Tongue (tissue), 2 donors: ENCODE data around the gene ERC1. TPM values are rescaled to one million over a fixed set of nuclear protein-coding genes. Genes with fewer than 3 reads are reported as not detected.
"Not testable (repeated sequence)": the region's sequence is repeated elsewhere in the genome, so short reads cannot be mapped to it uniquely, and the experiment has no call there.

Source experiments
- DNase-seq: peaks from one replicate; pipeline ENCODE4 v3.0.0-alpha.2; 2015
- total RNA-seq: library from RNA; depleted of rRNA; stranded (reverse); fragments of >200 nt; gene quantifications from one replicate; pipeline ENCODE4 v1.2.3, GENCODE V29; 2014

The ERC1 gene
- total RNA-seq, 1 donor from 2014 or later, result 95.7 TPM

GRCh38 chr12:1189163-1189562 is 198.1 kb downstream of the ERC1 start:
- DNase-seq, result no peak

- no peak for DNase-seq
Measured at GRCh38 chr12:1195513-1195912, 204.5 kb downstream of the ERC1 start.

- no peak for DNase-seq
Measured at GRCh38 chr12:1197264-1198018, 206.4 kb downstream of the ERC1 start.

GRCh38 chr12:1198854-1199253 is 207.8 kb downstream of the ERC1 start:
- not testable (repeated sequence) for DNase-seq

GRCh38 chr12:1199700-1200099 is 208.7 kb downstream of the ERC1 start:
- DNase-seq, result no peak

- no peak for DNase-seq
Measured at GRCh38 chr12:1201030-1201429, 210.0 kb downstream of the ERC1 start.

- DNase-seq, result no peak
Measured at GRCh38 chr12:1201886-1202285, 210.9 kb downstream of the ERC1 start.

GRCh38 chr12:1203735-1204019 is 212.7 kb downstream of the ERC1 start:
- DNase-seq, result no peak

GRCh38 chr12:1204581-1205121 is 213.6 kb downstream of the ERC1 start:
- no peak for DNase-seq

- no peak for DNase-seq
Measured at GRCh38 chr12:1205512-1206060, 214.6 kb downstream of the ERC1 start.

GRCh38 chr12:1206118-1206734 is 215.2 kb downstream of the ERC1 start:
- DNase-seq, result no peak

- DNase-seq, result no peak
Measured at GRCh38 chr12:1207276-1207675, 216.3 kb downstream of the ERC1 start.

GRCh38 chr12:1208719-1209118 is 217.7 kb downstream of the ERC1 start:
- DNase-seq, result not testable (repeated sequence)

- no peak for DNase-seq
Measured at GRCh38 chr12:1212526-1212925, 221.5 kb downstream of the ERC1 start.

- no peak for DNase-seq
Measured at GRCh38 chr12:1213205-1213604, 222.2 kb downstream of the ERC1 start.

GRCh38 chr12:1213618-1214205 is 222.7 kb downstream of the ERC1 start:
- no peak for DNase-seq

- no peak for DNase-seq
Measured at GRCh38 chr12:1216560-1216959, 225.5 kb downstream of the ERC1 start.

- DNase-seq, result no peak
Measured at GRCh38 chr12:1217191-1217949, 226.3 kb downstream of the ERC1 start.

GRCh38 chr12:1218369-1218768 is 227.3 kb downstream of the ERC1 start:
- no peak for DNase-seq

- peak; percentile 38 for DNase-seq
Measured at GRCh38 chr12:1220127-1221092, 229.4 kb downstream of the ERC1 start.
